ENCODE data around the gene PLCG1. TPM values are rescaled to one million over a fixed set of nuclear protein-coding genes. Genes with fewer than 3 reads are reported as not detected.

The PLCG1 gene
- total and polyA plus RNA-seq, 2 experiments from 2014 or later, result 27.4 to 206 TPM

DNA sequence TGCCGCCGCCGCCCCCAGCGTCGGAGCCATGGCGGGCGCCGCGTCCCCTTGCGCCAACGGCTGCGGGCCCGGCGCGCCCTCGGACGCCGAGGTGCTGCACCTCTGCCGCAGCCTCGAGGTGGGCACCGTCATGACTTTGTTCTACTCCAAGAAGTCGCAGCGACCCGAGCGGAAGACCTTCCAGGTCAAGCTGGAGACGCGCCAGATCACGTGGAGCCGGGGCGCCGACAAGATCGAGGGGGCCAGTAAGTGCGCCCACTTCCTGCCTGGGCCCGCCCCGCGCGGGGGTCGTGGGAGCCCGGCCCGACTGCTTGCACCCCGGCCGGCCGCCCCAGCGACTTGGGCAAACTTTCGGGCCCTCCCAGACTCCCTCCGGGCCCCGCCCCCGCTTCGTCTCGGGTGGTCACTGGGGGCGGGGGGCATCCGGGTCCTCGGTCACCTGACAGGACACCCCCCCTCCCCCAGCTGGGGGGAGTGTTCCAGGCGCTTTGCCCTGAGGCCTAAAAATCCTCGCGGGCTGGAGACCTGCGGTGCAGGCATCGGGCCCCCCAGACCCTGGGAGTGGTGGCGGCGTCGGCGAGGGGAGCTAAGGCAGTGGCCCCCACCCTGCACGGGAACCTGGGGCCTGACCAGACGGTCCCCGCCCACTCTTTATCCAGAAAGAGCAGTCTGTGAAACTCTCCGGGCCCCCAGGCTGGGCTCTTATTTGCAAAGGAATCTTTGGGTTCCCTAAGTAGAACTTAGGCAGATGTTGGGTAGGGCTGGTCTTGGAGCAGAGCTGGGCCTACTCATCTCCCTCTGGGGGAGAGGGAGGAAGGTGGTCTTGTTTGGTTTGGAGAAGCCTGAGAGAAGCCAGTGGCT lies 501 bp downstream of the PLCG1 start:
- peak overlapping the region; percentile 81 for H3K4me3 ChIP-seq
- 0 out of 2 replicates have a peak overlapping the region, but pooled peaks have one; percentile 43 for H2AFZ ChIP-seq
- peak overlapping the region; percentile 94 for H3K27ac Mint-ChIP-seq
- no peaks in the 10 kb centered on the region for H3K9me2 ChIP-seq (ENCODE audit: insufficient read depth)
- H3K4me3 Mint-ChIP-seq, result peak overlapping the region; percentile 90
- H3K4me1 Mint-ChIP-seq, result peaks cover 54% of the 10 kb centered on the region
- TF ChIP-seq POLR2AphosphoS5 (IDR thresholded peaks at IDR 0.05; ENCODE audit: low read depth) (peak; percentile 45; the same call in 1 of the 2 replicates), JUNB (IDR thresholded peaks at IDR 0.05; ENCODE audit: unreplicated experiment) (no peak)
- TF ChIP-seq, protein P1, sequence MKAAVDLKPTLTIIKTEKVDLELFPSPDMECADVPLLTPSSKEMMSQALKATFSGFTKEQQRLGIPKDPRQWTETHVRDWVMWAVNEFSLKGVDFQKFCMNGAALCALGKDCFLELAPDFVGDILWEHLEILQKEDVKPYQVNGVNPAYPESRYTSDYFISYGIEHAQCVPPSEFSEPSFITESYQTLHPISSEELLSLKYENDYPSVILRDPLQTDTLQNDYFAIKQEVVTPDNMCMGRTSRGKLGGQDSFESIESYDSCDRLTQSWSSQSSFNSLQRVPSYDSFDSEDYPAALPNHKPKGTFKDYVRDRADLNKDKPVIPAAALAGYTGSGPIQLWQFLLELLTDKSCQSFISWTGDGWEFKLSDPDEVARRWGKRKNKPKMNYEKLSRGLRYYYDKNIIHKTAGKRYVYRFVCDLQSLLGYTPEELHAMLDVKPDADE (IDR thresholded peaks at IDR 0.05), result 0 out of 2 replicates have a peak, but pooled peaks have one; percentile 24
- no peaks in the 10 kb centered on the region for H3F3A ChIP-seq (replicated peaks; ENCODE audit: low read depth)
- H3K27me3 Mint-ChIP-seq (ENCODE audit: insufficient read depth, low read depth, poor library complexity), result peaks cover 22% of the 10 kb centered on the region
- H3K79me2 ChIP-seq (replicated peaks; ENCODE audit: insufficient read depth), result peaks cover 50% of the 10 kb centered on the region
- ATAC-seq (peak; percentile 19), DNase-seq (ENCODE audit: low spot score) (peak; percentile 91)
- peaks cover 26% of the 10 kb centered on the region for H4K20me1 ChIP-seq (replicated peaks; ENCODE audit: insufficient read depth)
- H3K4me1 ChIP-seq (ENCODE audit: insufficient read depth), result peaks cover 50% of the 10 kb centered on the region
- peak overlapping the region; percentile 100 for H3K4me2 ChIP-seq
- H3K27me3 ChIP-seq (ENCODE audit: insufficient read depth), result peaks cover 5% of the 10 kb centered on the region
- peak overlapping the region; percentile 91 for H3K27ac ChIP-seq (ENCODE audit: low read depth)
- H3K9me3 Mint-ChIP-seq, result no peaks in the 10 kb centered on the region
- H3K36me3 Mint-ChIP-seq (ENCODE audit: low read depth), result peaks cover 22% of the 10 kb centered on the region
- no peaks in the 10 kb centered on the region for H3K36me3 ChIP-seq (ENCODE audit: insufficient read depth)

DNA sequence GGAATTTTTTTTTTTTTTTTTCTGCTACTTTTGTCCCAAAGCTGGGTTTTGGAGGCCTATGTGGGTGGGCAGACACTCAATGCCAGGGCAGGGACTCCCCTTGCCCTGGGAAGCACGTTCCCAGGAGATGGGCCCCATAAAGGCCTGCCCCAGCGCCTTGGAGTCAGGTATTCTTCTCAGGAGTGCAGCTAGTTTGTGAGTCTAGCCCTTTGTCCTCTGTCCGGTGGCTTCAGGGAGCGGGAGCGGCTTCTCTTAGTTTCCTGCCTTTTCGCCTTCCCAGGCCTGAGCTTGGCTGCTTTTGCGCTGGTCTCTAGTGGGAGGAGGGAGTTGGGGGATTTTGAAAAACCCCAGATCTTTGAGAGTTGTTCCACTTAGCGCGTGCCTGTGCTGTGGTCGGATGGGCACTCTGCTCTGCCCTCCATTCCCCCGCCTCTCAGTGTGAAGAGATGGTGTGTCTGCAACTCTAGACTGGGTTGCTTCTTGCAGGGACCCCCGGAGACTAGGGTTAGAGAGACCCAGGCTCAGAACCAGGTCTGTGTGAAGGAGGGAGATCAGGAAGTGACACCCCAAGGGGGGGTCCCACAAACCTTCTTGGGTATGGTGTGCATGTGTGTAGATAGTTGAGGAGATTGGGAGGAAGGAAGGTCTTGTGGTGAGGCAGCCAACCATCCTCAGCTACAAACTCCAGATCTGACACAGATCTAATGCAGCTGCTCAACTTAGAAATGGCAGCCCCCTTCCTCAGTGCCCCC lies 1.3 kb downstream of the PLCG1 start:
- no peaks in the 10 kb centered on the region for H3K9me2 ChIP-seq (ENCODE audit: insufficient read depth)
- no peaks in the 10 kb centered on the region for H3K9me3 Mint-ChIP-seq
- H3K4me3 ChIP-seq, result peak overlapping the region; percentile 81
- DNase-seq (ENCODE audit: low spot score), result peak; percentile 37
- H3K27me3 ChIP-seq (ENCODE audit: insufficient read depth), result peaks cover 5% of the 10 kb centered on the region
- peaks cover 58% of the 10 kb centered on the region for H3K79me2 ChIP-seq (replicated peaks; ENCODE audit: insufficient read depth)
- no peaks in the 10 kb centered on the region for H3K36me3 ChIP-seq (ENCODE audit: insufficient read depth)
- H3K27me3 Mint-ChIP-seq (ENCODE audit: insufficient read depth, low read depth, poor library complexity), result peaks cover 18% of the 10 kb centered on the region
- no peaks in the 10 kb centered on the region for H3F3A ChIP-seq (replicated peaks; ENCODE audit: low read depth)
- peaks cover 22% of the 10 kb centered on the region for H3K36me3 Mint-ChIP-seq (ENCODE audit: low read depth)
- H2AFZ ChIP-seq, result no peak overlapping the region
- peak overlapping the region; percentile 100 for H3K4me2 ChIP-seq
- peak overlapping the region; percentile 90 for H3K4me3 Mint-ChIP-seq
- H3K4me1 ChIP-seq (ENCODE audit: insufficient read depth), result peaks cover 50% of the 10 kb centered on the region
- peaks cover 34% of the 10 kb centered on the region for H4K20me1 ChIP-seq (replicated peaks; ENCODE audit: insufficient read depth)
- TF ChIP-seq EZH2phosphoT487 (IDR thresholded peaks at IDR 0.05; ENCODE audit: unreplicated experiment), result no peak
- no peak for TF ChIP-seq CREB1 (CRISPR knock-in tag; IDR thresholded peaks at IDR 0.05; ENCODE audit: low read depth)
- no peak for TF ChIP-seq JUNB (IDR thresholded peaks at IDR 0.05; ENCODE audit: unreplicated experiment)
- no peak for TF ChIP-seq POLR2AphosphoS5 (IDR thresholded peaks at IDR 0.05; ENCODE audit: low read depth)
- TF ChIP-seq, protein P1 (IDR thresholded peaks at IDR 0.05), result no peak
- TF ChIP-seq, protein P2, sequence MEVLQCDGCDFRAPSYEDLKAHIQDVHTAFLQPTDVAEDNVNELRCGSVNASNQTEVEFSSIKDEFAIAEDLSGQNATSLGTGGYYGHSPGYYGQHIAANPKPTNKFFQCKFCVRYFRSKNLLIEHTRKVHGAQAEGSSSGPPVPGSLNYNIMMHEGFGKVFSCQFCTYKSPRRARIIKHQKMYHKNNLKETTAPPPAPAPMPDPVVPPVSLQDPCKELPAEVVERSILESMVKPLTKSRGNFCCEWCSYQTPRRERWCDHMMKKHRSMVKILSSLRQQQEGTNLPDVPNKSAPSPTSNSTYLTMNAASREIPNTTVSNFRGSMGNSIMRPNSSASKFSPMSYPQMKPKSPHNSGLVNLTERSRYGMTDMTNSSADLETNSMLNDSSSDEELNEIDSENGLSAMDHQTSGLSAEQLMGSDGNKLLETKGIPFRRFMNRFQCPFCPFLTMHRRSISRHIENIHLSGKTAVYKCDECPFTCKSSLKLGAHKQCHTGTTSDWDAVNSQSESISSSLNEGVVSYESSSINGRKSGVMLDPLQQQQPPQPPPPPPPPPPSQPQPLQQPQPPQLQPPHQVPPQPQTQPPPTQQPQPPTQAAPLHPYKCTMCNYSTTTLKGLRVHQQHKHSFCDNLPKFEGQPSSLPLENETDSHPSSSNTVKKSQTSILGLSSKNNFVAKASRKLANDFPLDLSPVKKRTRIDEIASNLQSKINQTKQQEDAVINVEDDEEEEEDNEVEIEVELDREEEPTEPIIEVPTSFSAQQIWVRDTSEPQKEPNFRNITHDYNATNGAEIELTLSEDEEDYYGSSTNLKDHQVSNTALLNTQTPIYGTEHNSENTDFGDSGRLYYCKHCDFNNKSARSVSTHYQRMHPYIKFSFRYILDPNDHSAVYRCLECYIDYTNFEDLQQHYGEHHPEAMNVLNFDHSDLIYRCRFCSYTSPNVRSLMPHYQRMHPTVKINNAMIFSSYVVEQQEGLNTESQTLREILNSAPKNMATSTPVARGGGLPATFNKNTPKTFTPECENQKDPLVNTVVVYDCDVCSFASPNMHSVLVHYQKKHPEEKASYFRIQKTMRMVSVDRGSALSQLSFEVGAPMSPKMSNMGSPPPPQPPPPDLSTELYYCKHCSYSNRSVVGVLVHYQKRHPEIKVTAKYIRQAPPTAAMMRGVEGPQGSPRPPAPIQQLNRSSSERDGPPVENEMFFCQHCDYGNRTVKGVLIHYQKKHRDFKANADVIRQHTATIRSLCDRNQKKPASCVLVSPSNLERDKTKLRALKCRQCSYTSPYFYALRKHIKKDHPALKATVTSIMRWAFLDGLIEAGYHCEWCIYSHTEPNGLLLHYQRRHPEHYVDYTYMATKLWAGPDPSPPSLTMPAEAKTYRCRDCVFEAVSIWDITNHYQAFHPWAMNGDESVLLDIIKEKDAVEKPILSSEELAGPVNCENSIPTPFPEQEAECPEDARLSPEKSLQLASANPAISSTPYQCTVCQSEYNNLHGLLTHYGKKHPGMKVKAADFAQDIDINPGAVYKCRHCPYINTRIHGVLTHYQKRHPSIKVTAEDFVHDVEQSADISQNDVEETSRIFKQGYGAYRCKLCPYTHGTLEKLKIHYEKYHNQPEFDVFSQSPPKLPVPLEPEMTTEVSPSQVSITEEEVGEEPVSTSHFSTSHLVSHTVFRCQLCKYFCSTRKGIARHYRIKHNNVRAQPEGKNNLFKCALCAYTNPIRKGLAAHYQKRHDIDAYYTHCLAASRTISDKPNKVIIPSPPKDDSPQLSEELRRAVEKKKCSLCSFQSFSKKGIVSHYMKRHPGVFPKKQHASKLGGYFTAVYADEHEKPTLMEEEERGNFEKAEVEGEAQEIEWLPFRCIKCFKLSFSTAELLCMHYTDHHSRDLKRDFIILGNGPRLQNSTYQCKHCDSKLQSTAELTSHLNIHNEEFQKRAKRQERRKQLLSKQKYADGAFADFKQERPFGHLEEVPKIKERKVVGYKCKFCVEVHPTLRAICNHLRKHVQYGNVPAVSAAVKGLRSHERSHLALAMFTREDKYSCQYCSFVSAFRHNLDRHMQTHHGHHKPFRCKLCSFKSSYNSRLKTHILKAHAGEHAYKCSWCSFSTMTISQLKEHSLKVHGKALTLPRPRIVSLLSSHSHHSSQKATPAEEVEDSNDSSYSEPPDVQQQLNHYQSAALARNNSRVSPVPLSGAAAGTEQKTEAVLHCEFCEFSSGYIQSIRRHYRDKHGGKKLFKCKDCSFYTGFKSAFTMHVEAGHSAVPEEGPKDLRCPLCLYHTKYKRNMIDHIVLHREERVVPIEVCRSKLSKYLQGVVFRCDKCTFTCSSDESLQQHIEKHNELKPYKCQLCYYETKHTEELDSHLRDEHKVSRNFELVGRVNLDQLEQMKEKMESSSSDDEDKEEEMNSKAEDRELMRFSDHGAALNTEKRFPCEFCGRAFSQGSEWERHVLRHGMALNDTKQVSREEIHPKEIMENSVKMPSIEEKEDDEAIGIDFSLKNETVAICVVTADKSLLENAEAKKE (CRISPR knock-in tag; IDR thresholded peaks at IDR 0.05), result no peak
- peaks cover 61% of the 10 kb centered on the region for H3K4me1 Mint-ChIP-seq
- peak overlapping the region; percentile 94 for H3K27ac Mint-ChIP-seq
- peak overlapping the region; percentile 91 for H3K27ac ChIP-seq (ENCODE audit: low read depth)
- ATAC-seq, result no peak

Data from GM23338 (cell line).